GM23248 (cell line): Measurements from ENCODE around the gene ATP2B2. TPM values are rescaled to one million over a fixed set of nuclear protein-coding genes. Genes with fewer than 3 reads are reported as not detected.

Source experiments
- DNase-seq: peaks from one replicate; pipeline ENCODE4 v3.0.0-alpha.2; 2015
- H2AFZ ChIP-seq: fragments of 200-600 bp; sonication (generic); 2 replicates; pipeline ENCODE4 v1.6.1; 2016; ENCODE audit warnings: antibody characterized with exemption
- H3F3A ChIP-seq: fragments of 200-600 bp; sonication (generic); 2 replicates; pipeline ENCODE4 v1.6.1; 2016; ENCODE audit warnings: mild to moderate bottlenecking, antibody characterized with exemption, mixed run types; ENCODE audit not compliant: insufficient read depth
- H3K27ac ChIP-seq: fragments of 200-600 bp; sonication (generic); 2 replicates; pipeline ENCODE4 v1.5.1; 2016; ENCODE audit warnings: mild to moderate bottlenecking
- H3K27me3 ChIP-seq: fragments of 200-600 bp; sonication (generic); replicated peaks from 2 replicates; pipeline ENCODE4 v1.6.1; 2016; ENCODE audit warnings: mild to moderate bottlenecking; ENCODE audit not compliant: insufficient read depth
- H3K36me3 ChIP-seq: fragments of 200-600 bp; sonication (generic); 2 replicates; pipeline ENCODE4 v1.6.1; 2016; ENCODE audit warnings: low read depth, mild to moderate bottlenecking
- H3K4me1 ChIP-seq: fragments of 200-600 bp; sonication (generic); 2 replicates; pipeline ENCODE4 v1.6.1; 2016; ENCODE audit warnings: mild to moderate bottlenecking; ENCODE audit not compliant: insufficient read depth
- H3K4me2 ChIP-seq: fragments of 200-600 bp; sonication (generic); one replicate; pipeline ENCODE4 v1.6.1; 2016; ENCODE audit warnings: mild to moderate bottlenecking; ENCODE audit not compliant: unreplicated experiment
- H3K4me3 ChIP-seq: fragments of 200-600 bp; sonication (generic); 2 replicates; pipeline ENCODE4 v1.5.1; 2016; ENCODE audit warnings: mild to moderate bottlenecking
- H3K79me2 ChIP-seq: fragments of 200-600 bp; sonication (generic); 2 replicates; pipeline ENCODE4 v1.6.1; 2016; ENCODE audit warnings: mild to moderate bottlenecking; ENCODE audit not compliant: insufficient read depth
- H3K9ac ChIP-seq: fragments of 200-600 bp; sonication (generic); 2 replicates; pipeline ENCODE4 v1.6.1; 2016; ENCODE audit warnings: mild to moderate bottlenecking
- H3K9me2 ChIP-seq: fragments of 200-600 bp; sonication (generic); 2 replicates; pipeline ENCODE4 v1.6.1; 2016; ENCODE audit warnings: mixed run types, mild to moderate bottlenecking, moderate library complexity; ENCODE audit not compliant: insufficient read depth
- H3K9me3 ChIP-seq: fragments of 200-600 bp; sonication (generic); one replicate; pipeline ENCODE4 v1.6.1; 2017; ENCODE audit warnings: low read depth
- H4K20me1 ChIP-seq: fragments of 200-600 bp; sonication (generic); 2 replicates; pipeline ENCODE4 v1.6.0; 2016; ENCODE audit not compliant: insufficient read depth
- EZH2 ChIP-seq: fragments of 200-600 bp; sonication (generic); IDR thresholded peaks from 2 replicates; pipeline ENCODE4 v1.6.1; 2018; ENCODE audit warnings: antibody characterized with exemption, mild to moderate bottlenecking; ENCODE audit not compliant: insufficient read depth, poor library complexity, severe bottlenecking
- EZH2phosphoT487 ChIP-seq: fragments of 200-600 bp; sonication (generic); IDR thresholded peaks from 2 replicates; pipeline ENCODE4 v1.6.1; 2018; ENCODE audit warnings: antibody characterized with exemption, moderate library complexity, mild to moderate bottlenecking, low read depth; ENCODE audit not compliant: insufficient read depth
- WGBS, 2 experiments: methylation state at CpG; one replicate each; pipeline ENCODE4 v1.1.6; 2015 to 2017; ENCODE audit warnings: low lambda C conversion rate in 2 of 2, low coverage in 1 of 2; ENCODE audit errors: missing lambda C conversion rate in 2 of 2; 5-methylcytosine and 5-hydroxymethylcytosine counted together
- in situ Hi-C: fragments of 300-500 bp; cut with MboI; formaldehyde crosslinking; loops from 2 replicates; pipeline ENCODE4 v1.15.0; 2020
- polyA plus RNA-seq: library from polyadenylated mRNA; unstranded; fragments of >200 nt; fragmentation: Nextera tagmentation; extraction: Ambion mirVana; gene quantifications from 2 replicates; pipeline ENCODE4 v1.2.1, GENCODE V29; 2016
- total RNA-seq: library from RNA; depleted of rRNA; stranded (reverse); fragments of >200 nt; shearing (Covaris generic); gene quantifications from 2 replicates; pipeline ENCODE4 v1.2.3, GENCODE V29; 2014

The ATP2B2 gene
- total and polyA plus RNA-seq, 2 experiments from 2014 or later: not detected

- Histone ChIP-seq H2AFZ (no peak overlapping the region), H3K4me2 (no peak overlapping the region), H3F3A (peaks cover 63% of the 10 kb centered on the region), H3K79me2 (peaks cover 90% of the 10 kb centered on the region), H3K27me3 (no peaks in the 10 kb centered on the region), H4K20me1 (peaks cover 2% of the 10 kb centered on the region; the same call in 1 of the 2 replicates), H3K9ac (no peak overlapping the region), H3K4me3 (no peak overlapping the region), H3K4me1 (peaks cover 18% of the 10 kb centered on the region), H3K36me3 (peaks cover 80% of the 10 kb centered on the region), H3K9me2 (no peaks in the 10 kb centered on the region), H3K27ac (no peak overlapping the region), H3K9me3 (no peaks in the 10 kb centered on the region)
- in situ Hi-C loops: no loop called here
- TF ChIP-seq EZH2phosphoT487: no peak
- TF ChIP-seq EZH2: no peak
- peak; percentile 48 for DNase-seq
- WGBS, 2 experiments: 68 to 71% methylated on average over 3 of the region's 3 CpGs
These were observed 192.5 kb downstream of the ATP2B2 start for GRCh38 chr3:10312861-10313260.

- Histone ChIP-seq H3K4me3 (no peak overlapping the region), H3K4me2 (no peak overlapping the region), H3F3A (peaks cover 67% of the 10 kb centered on the region), H3K36me3 (peaks cover 80% of the 10 kb centered on the region), H2AFZ (no peak overlapping the region), H4K20me1 (peaks cover 4% of the 10 kb centered on the region; the same call in 1 of the 2 replicates), H3K9me2 (no peaks in the 10 kb centered on the region), H3K27me3 (no peaks in the 10 kb centered on the region), H3K27ac (no peak overlapping the region), H3K9ac (no peak overlapping the region), H3K79me2 (peaks cover 90% of the 10 kb centered on the region), H3K4me1 (peaks cover 18% of the 10 kb centered on the region), H3K9me3 (no peaks in the 10 kb centered on the region)
- WGBS, 2 experiments: 81 to 83% methylated on average over 10 of the region's 10 CpGs
- TF ChIP-seq EZH2phosphoT487 (no peak), EZH2 (no peak)
- in situ Hi-C loops: no loop called here
- no peak for DNase-seq
These were observed 193.0 kb downstream of the ATP2B2 start for GRCh38 chr3:10312391-10312790.

GRCh38 chr3:10311710-10312109 is 193.7 kb downstream of the ATP2B2 start:
- peaks cover 83% of the 10 kb centered on the region for H3K79me2 ChIP-seq
- no peak overlapping the region for H3K4me2 ChIP-seq
- peaks cover 18% of the 10 kb centered on the region for H3K4me1 ChIP-seq
- no peak overlapping the region for H3K9ac ChIP-seq
- H2AFZ ChIP-seq: no peak overlapping the region
- no peaks in the 10 kb centered on the region for H3K9me3 ChIP-seq
- in situ Hi-C loops: no loop called here
- H3K27ac ChIP-seq: no peak overlapping the region
- DNase-seq: no peak
- 85 to 87% methylated on average over 13 of the region's 13 CpGs for WGBS, 2 experiments
- no peaks in the 10 kb centered on the region for H3K27me3 ChIP-seq
- H3K9me2 ChIP-seq: no peaks in the 10 kb centered on the region
- peaks cover 68% of the 10 kb centered on the region for H3F3A ChIP-seq
- H3K36me3 ChIP-seq: peaks cover 79% of the 10 kb centered on the region
- TF ChIP-seq EZH2: no peak
- TF ChIP-seq EZH2phosphoT487: no peak
- H4K20me1 ChIP-seq: peaks cover 4% of the 10 kb centered on the region; the same call in 1 of the 2 replicates
- H3K4me3 ChIP-seq: no peak overlapping the region

GRCh38 chr3:10310578-10310977 is 194.8 kb downstream of the ATP2B2 start:
- WGBS, 2 experiments: 40 to 53% methylated on average over 2 of the region's 2 CpGs
- peak; percentile 59 for DNase-seq
- no peak overlapping the region for H3K9ac ChIP-seq
- H3K27me3 ChIP-seq: no peaks in the 10 kb centered on the region
- no peak overlapping the region for H3K4me2 ChIP-seq
- H3K9me3 ChIP-seq: no peaks in the 10 kb centered on the region
- peaks cover 85% of the 10 kb centered on the region for H3K36me3 ChIP-seq
- H3K4me3 ChIP-seq: no peak overlapping the region
- peaks cover 69% of the 10 kb centered on the region for H3F3A ChIP-seq
- H2AFZ ChIP-seq: no peak overlapping the region
- TF ChIP-seq EZH2phosphoT487: no peak
- TF ChIP-seq EZH2: no peak
- peak overlapping the region; percentile 27 for H3K27ac ChIP-seq
- peaks cover 18% of the 10 kb centered on the region for H3K4me1 ChIP-seq
- in situ Hi-C loops: no loop called here
- H3K9me2 ChIP-seq: no peaks in the 10 kb centered on the region
- peaks cover 72% of the 10 kb centered on the region for H3K79me2 ChIP-seq
- peaks cover 11% of the 10 kb centered on the region; the same call in 1 of the 2 replicates for H4K20me1 ChIP-seq
